IMR-90 (cell line): ENCODE results near the gene CREB5. TPM values are rescaled to one million over a fixed set of nuclear protein-coding genes. Genes with fewer than 3 reads are reported as not detected.

Source experiments
- ATAC-seq: fragments of 200-7000 bp; cut with Tn5 transposase; 2 replicates; pipeline ENCODE4 v1.9.1; 2020; ENCODE audit warnings: low read depth, mild to moderate bottlenecking, moderate library complexity
- BruUV-seq: library from RNA; stranded (reverse); fragments of 400-500 nt; replicated peaks from 2 replicates; lab custom pipeline; 2021; lab: Mats Ljungman, UMichigan
- CTCF ChIA-PET: fragments of 300-600 bp; formaldehyde crosslinking; extraction: SDS; loops from one replicate; lab custom pipeline; 2021; ENCODE audit warnings: antibody characterized with exemption; lab: Yijun Ruan, JAX
- POLR2A ChIA-PET: fragments of 300-600 bp; sonication (Branson Sonifier 250); formaldehyde crosslinking; loops from one replicate; lab custom pipeline; 2022; ENCODE audit warnings: antibody characterized with exemption; ENCODE audit not compliant: unreplicated experiment; lab: Charles Lee
- DNase-seq: peaks from one replicate; pipeline ENCODE4 v3.0.0; 2013
- H2AFZ ChIP-seq: replicated peaks from 2 replicates; pipeline ENCODE3; 2013; ENCODE audit warnings: low read length, mild to moderate bottlenecking; ENCODE audit not compliant: poor library complexity
- H2AK5ac ChIP-seq: 2 replicates; pipeline ENCODE4 v1.6.1; 2013; ENCODE audit warnings: low read depth, low read length, inconsistent platforms
- H2AK9ac ChIP-seq: replicated peaks from 2 replicates; pipeline ENCODE3; 2013; ENCODE audit warnings: mild to moderate bottlenecking, low read depth, low read length, moderate library complexity; ENCODE audit not compliant: poor library complexity
- H2BK120ac ChIP-seq: 2 replicates; pipeline ENCODE4 v1.6.1; 2013; ENCODE audit warnings: low read depth, low read length, inconsistent platforms
- H2BK15ac ChIP-seq: 3 replicates; pipeline ENCODE4 v1.6.1; 2013; ENCODE audit warnings: low read depth, low read length, inconsistent platforms
- H2BK20ac ChIP-seq: 2 replicates; pipeline ENCODE4 v1.6.1; 2013; ENCODE audit warnings: low read depth, mild to moderate bottlenecking, inconsistent platforms, low read length, moderate library complexity
- H2BK5ac ChIP-seq: 2 replicates; pipeline ENCODE4 v1.6.1; 2013; ENCODE audit warnings: mild to moderate bottlenecking, low read depth, low read length, inconsistent platforms; ENCODE audit not compliant: poor library complexity, severe bottlenecking
- H3K14ac ChIP-seq: replicated peaks from 2 replicates; pipeline ENCODE4 v1.6.1; 2013; ENCODE audit warnings: low read depth, low read length, inconsistent platforms
- H3K18ac ChIP-seq: 2 replicates; pipeline ENCODE4 v1.6.1; 2013; ENCODE audit warnings: low read depth, low read length, control low read depth
- H3K23ac ChIP-seq: 2 replicates; pipeline ENCODE4 v1.6.1; 2013; ENCODE audit warnings: low read depth, low read length, inconsistent platforms
- H3K27ac ChIP-seq: 2 replicates; pipeline ENCODE4 v1.5.1; 2013; ENCODE audit warnings: mild to moderate bottlenecking, control low read depth, low read length; ENCODE audit not compliant: insufficient read depth
- H3K27me3 ChIP-seq: 2 replicates; pipeline ENCODE4 v1.6.1; 2013; ENCODE audit warnings: low read length; ENCODE audit not compliant: control insufficient read depth, insufficient read depth
- H3K36me3 ChIP-seq: 2 replicates; pipeline ENCODE4 v1.6.1; 2013; ENCODE audit warnings: low read length, mixed read lengths; ENCODE audit not compliant: control insufficient read depth, insufficient read depth
- H3K4ac ChIP-seq: 2 replicates; pipeline ENCODE4 v1.6.1; 2013; ENCODE audit warnings: low read depth, low read length, inconsistent platforms
- H3K4me1 ChIP-seq: 2 replicates; pipeline ENCODE4 v1.6.1; 2013; ENCODE audit warnings: low read length, mixed read lengths; ENCODE audit not compliant: control insufficient read depth, insufficient read depth
- H3K4me2 ChIP-seq: 2 replicates; pipeline ENCODE4 v1.6.1; 2013; ENCODE audit warnings: low read depth, mild to moderate bottlenecking, control low read depth, low read length, moderate library complexity
- H3K4me3 ChIP-seq: 2 replicates; pipeline ENCODE4 v1.5.1; 2013; ENCODE audit warnings: low read depth, mild to moderate bottlenecking, control low read depth, low read length, moderate library complexity; ENCODE audit not compliant: insufficient read depth
- H3K56ac ChIP-seq: 2 replicates; pipeline ENCODE4 v1.6.1; 2013; ENCODE audit warnings: low read length, inconsistent platforms; ENCODE audit not compliant: insufficient read depth; ENCODE audit errors: extremely low read depth
- H3K79me1 ChIP-seq, 2 experiments: 2 replicates each; pipeline ENCODE4 v1.6.1; 2013; ENCODE audit warnings: low read length in 2 of 2, inconsistent platforms in 1 of 2, low read depth in 1 of 2
- H3K9ac ChIP-seq: 2 replicates; pipeline ENCODE4 v1.6.1; 2013; ENCODE audit warnings: low read depth, low read length, control low read depth
- H3K9me1 ChIP-seq: 2 replicates; pipeline ENCODE4 v1.6.1; 2013; ENCODE audit warnings: low read length, inconsistent platforms; ENCODE audit not compliant: insufficient read depth
- H3K9me3 ChIP-seq: 2 replicates; pipeline ENCODE4 v1.6.1; 2013; ENCODE audit warnings: low read length; ENCODE audit not compliant: control insufficient read depth, insufficient read depth
- H4K20me1 ChIP-seq: 2 replicates; pipeline ENCODE4 v1.6.1; 2013; ENCODE audit warnings: low read length, inconsistent platforms; ENCODE audit not compliant: insufficient read depth
- H4K5ac ChIP-seq: 2 replicates; pipeline ENCODE4 v1.6.1; 2013; ENCODE audit warnings: mild to moderate bottlenecking, low read depth, low read length, control low read depth
- H4K8ac ChIP-seq, 2 experiments: 2 replicates each; pipeline ENCODE4 v1.6.1; 2013; ENCODE audit warnings: low read depth in 2 of 2, low read length in 2 of 2, control low read depth in 1 of 2, inconsistent platforms in 1 of 2
- H4K91ac ChIP-seq: 2 replicates; pipeline ENCODE4 v1.6.1; 2013; ENCODE audit warnings: low read depth, low read length, inconsistent platforms; ENCODE audit not compliant: insufficient read depth
- BHLHE40 ChIP-seq: fragments of 150-350 bp; IDR thresholded peaks from 2 replicates; pipeline ENCODE4 v1.6.1; 2016; ENCODE audit warnings: mild to moderate bottlenecking, low read depth, low read length
- CHD1 ChIP-seq: IDR thresholded peaks from 2 replicates; pipeline ENCODE4 v1.6.1; 2012; ENCODE audit warnings: low read depth, low read length, improper control_type of control experiment
- CTCF ChIP-seq: conservative IDR thresholded peaks from 2 replicates; pipeline ENCODE4 v1.5.1; 2012; ENCODE audit warnings: mild to moderate bottlenecking, low read depth, low read length, improper control_type of control experiment
- ELK1 ChIP-seq: fragments of 150-350 bp; IDR thresholded peaks from 2 replicates; pipeline ENCODE4 v1.6.1; 2016; ENCODE audit warnings: low read depth, mild to moderate bottlenecking, low read length, moderate library complexity, borderline replicate concordance
- MAZ ChIP-seq: IDR thresholded peaks from 2 replicates; pipeline ENCODE4 v1.6.1; 2012; ENCODE audit warnings: low read depth, mild to moderate bottlenecking, low read length, improper control_type of control experiment, moderate library complexity, borderline replicate concordance
- MXI1 ChIP-seq: IDR thresholded peaks from 2 replicates; pipeline ENCODE4 v1.6.1; 2012; ENCODE audit warnings: low read depth, mild to moderate bottlenecking, low read length, moderate library complexity, borderline replicate concordance
- NFE2L2 ChIP-seq: fragments of 150-350 bp; IDR thresholded peaks from 2 replicates; pipeline ENCODE4 v1.6.1; 2016; ENCODE audit warnings: low read depth, mild to moderate bottlenecking, low read length
- POLR2A ChIP-seq: IDR thresholded peaks from 2 replicates; pipeline ENCODE4 v1.6.1; 2012; ENCODE audit warnings: mild to moderate bottlenecking, low read depth, low read length
- RCOR1 ChIP-seq: IDR thresholded peaks from 2 replicates; pipeline ENCODE4 v1.6.1; 2012; ENCODE audit warnings: mild to moderate bottlenecking, low read length, improper control_type of control experiment; ENCODE audit not compliant: insufficient replicate concordance
- SMC3 ChIP-seq: fragments of 150-350 bp; IDR thresholded peaks from 2 replicates; pipeline ENCODE4 v1.6.1; 2016; ENCODE audit warnings: low read depth, mild to moderate bottlenecking, antibody characterized with exemption, low read length, moderate library complexity
- WGBS, 2 experiments: methylation state at CpG; one replicate each; pipeline versions ENCODE4 v1.1.5 to v1.1.7; 2013; ENCODE audit warnings: missing lambda C conversion rate in 2 of 2; ENCODE audit not compliant: insufficient read length in 1 of 2; ENCODE audit errors: extremely low coverage in 2 of 2; 5-methylcytosine and 5-hydroxymethylcytosine counted together
- dilution Hi-C: fragments of 300-500 bp; cut with HindIII; formaldehyde crosslinking; loops from one replicate; pipeline ENCODE4 v1.14.3; 2018; ENCODE audit warnings: low sequenced_read_pairs; ENCODE audit not compliant: unreplicated experiment
- in situ Hi-C: fragments of 300-500 bp; cut with MboI; formaldehyde crosslinking; loops from 3 replicates; pipeline ENCODE4 v1.14.3; 2019; ENCODE audit warnings: low sequenced_read_pairs, inconsistent platforms, mixed read lengths
- intact Hi-C: fragments of 100-400 bp; cut with micrococcal nuclease; formaldehyde crosslinking; loops from 2 replicates; pipeline ENCODE4 v1.10.0; 2022
- polyA plus RNA-seq, 3 experiments: library from polyadenylated mRNA; depleted of rRNA; stranded (reverse); fragments of >200 nt; gene quantifications; 2 replicates each; pipeline ENCODE4 v1.2.3, GENCODE V29; 2012; ENCODE audit warnings: low replicate concordance in 1 of 3
- total RNA-seq: library from RNA; depleted of rRNA; stranded (reverse); fragments of >200 nt; gene quantifications from 2 replicates; pipeline ENCODE4 v1.2.3, GENCODE V29; 2012
- TF ChIP-seq, protein P1 (sequence below): fragments of 150-350 bp; IDR thresholded peaks from 2 replicates; pipeline ENCODE4 v1.6.1; 2017; ENCODE audit warnings: mild to moderate bottlenecking, antibody characterized with exemption, low read length, low read depth

CREB5 gene
- total and polyA plus RNA-seq, 2 of the 4 experiments (the other 2 are of a cell fraction), result 7.3 to 13.1 TPM

- no peak overlapping the region for H3K9ac ChIP-seq
- H2AK9ac ChIP-seq, result no peak overlapping the region
- no peak overlapping the region for H4K5ac ChIP-seq
- no peak overlapping the region for H2BK120ac ChIP-seq
- ATAC-seq, result no peak
- H3K4ac ChIP-seq, result no peak overlapping the region
- no CpG with 5 or more reads among the region's 2 CpGs for WGBS, 2 experiments
- no peaks in the 10 kb centered on the region for H3K9me3 ChIP-seq
- peaks cover 5% of the 10 kb centered on the region; the same call in 1 of the 2 replicates for H3K27me3 ChIP-seq
- H3K36me3 ChIP-seq, result no peaks in the 10 kb centered on the region
- no peak overlapping the region for H3K4me3 ChIP-seq
- H2BK15ac ChIP-seq, result no peak overlapping the region
- no peak overlapping the region for H3K27ac ChIP-seq
- TF ChIP-seq MAZ (no peak), BHLHE40 (no peak), ELK1 (no peak), CTCF (no peak), MXI1 (no peak), RCOR1 (no peak), POLR2A (no peak), NFE2L2 (no peak), CHD1 (no peak), SMC3 (no peak)
- TF ChIP-seq, protein P1, sequence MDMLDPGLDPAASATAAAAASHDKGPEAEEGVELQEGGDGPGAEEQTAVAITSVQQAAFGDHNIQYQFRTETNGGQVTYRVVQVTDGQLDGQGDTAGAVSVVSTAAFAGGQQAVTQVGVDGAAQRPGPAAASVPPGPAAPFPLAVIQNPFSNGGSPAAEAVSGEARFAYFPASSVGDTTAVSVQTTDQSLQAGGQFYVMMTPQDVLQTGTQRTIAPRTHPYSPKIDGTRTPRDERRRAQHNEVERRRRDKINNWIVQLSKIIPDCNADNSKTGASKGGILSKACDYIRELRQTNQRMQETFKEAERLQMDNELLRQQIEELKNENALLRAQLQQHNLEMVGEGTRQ, result no peak
- no TSS peak for BruUV-seq
- H2BK5ac ChIP-seq, result no peak overlapping the region
- in situ Hi-C loops, result no loop called here
- no peak overlapping the region for H3K4me2 ChIP-seq
- H2AK5ac ChIP-seq, result no peak overlapping the region
- dilution Hi-C loops, result no loop called here
- H3K56ac ChIP-seq, result no peak overlapping the region
- no peak overlapping the region for H3K23ac ChIP-seq
- ChIA-PET POLR2A (no interaction called here), CTCF (no interaction called here)
- intact Hi-C loops, result no loop called here
- no peaks in the 10 kb centered on the region for H3K79me1 ChIP-seq
- H3K18ac ChIP-seq, result no peak overlapping the region
- no peak overlapping the region for H2AFZ ChIP-seq
- no peak overlapping the region for H3K14ac ChIP-seq
- DNase-seq, result no peak
- H4K8ac ChIP-seq, result no peak overlapping the region
- 0 out of 2 replicates have a peak, but pooled peaks cover 2% of the 10 kb centered on the region for H3K4me1 ChIP-seq
- H2BK20ac ChIP-seq, result no peak overlapping the region
- no peaks in the 10 kb centered on the region for H3K9me1 ChIP-seq
- no peak overlapping the region for H4K91ac ChIP-seq
- H4K20me1 ChIP-seq, result no peaks in the 10 kb centered on the region
Observed at GRCh38 chr7:28868712-28869111, 456.4 kb downstream of the CREB5 start.
